OCI-LY7 (cell line): ENCODE measurements around the gene ZFYVE28.

ENCODE experiments used
- CTCF ChIP-seq: fragments of 200-600 bp; sonication (generic); conservative IDR thresholded peaks from 2 replicates; pipeline ENCODE4 v1.5.1; 2014; ENCODE audit warnings: mild to moderate bottlenecking, antibody characterized with exemption, low read length, moderate library complexity, mixed read lengths
- EZH2phosphoT487 ChIP-seq: fragments of 200-600 bp; sonication (generic); IDR thresholded peaks from 2 replicates; pipeline ENCODE4 v1.6.1; 2018; ENCODE audit warnings: low read depth, borderline replicate concordance, mild to moderate bottlenecking, mixed run types, antibody characterized with exemption, low read length, moderate library complexity, mixed read lengths

- 0 out of 2 replicates have a peak, but pooled peaks have one; percentile 10 for TF ChIP-seq CTCF
- TF ChIP-seq EZH2phosphoT487, result no peak
Observed at GRCh38 chr4:2241410-2242353, 176.8 kb downstream of the ZFYVE28 start, which contains the start of the genes HAUS3 and POLN.
